A673 (cell line): ENCODE measurements around the gene S100A5. TPM values are rescaled to one million over a fixed set of nuclear protein-coding genes. Genes with fewer than 3 reads are reported as not detected.
"Not testable (repeated sequence)": the region's sequence is repeated elsewhere in the genome, so short reads cannot be mapped to it uniquely, and the experiment has no call there.

Source experiments
- BruUV-seq: library from RNA; stranded (reverse); fragments of 400-500 nt; replicated peaks from 2 replicates; lab custom pipeline; 2021; lab: Mats Ljungman, UMichigan
- CTCF ChIA-PET: fragments of 300-600 bp; sonication (Branson Sonifier 250); formaldehyde crosslinking; loops from one replicate; lab custom pipeline; 2022; ENCODE audit warnings: antibody characterized with exemption; lab: Charles Lee
- POLR2A ChIA-PET: fragments of 300-600 bp; sonication (Branson Sonifier 250); formaldehyde crosslinking; loops from one replicate; lab custom pipeline; 2022; ENCODE audit warnings: antibody characterized with exemption; ENCODE audit not compliant: low non-redundant PET; lab: Charles Lee
- DNase-seq: peaks from one replicate; pipeline ENCODE4 v3.0.0-alpha.2; 2015; ENCODE audit warnings: low spot score
- H3K27ac ChIP-seq: fragments of 200-600 bp; sonication (generic); 2 replicates; pipeline ENCODE4 v1.5.1; 2016; ENCODE audit warnings: mixed run types, low read depth, mild to moderate bottlenecking, mixed read lengths, antibody characterized with exemption, low read length; ENCODE audit not compliant: poor library complexity, severe bottlenecking
- H3K27me3 ChIP-seq: fragments of 200-600 bp; sonication (generic); replicated peaks from 2 replicates; pipeline ENCODE4 v1.6.1; 2017; ENCODE audit warnings: mixed run types, low read depth, mild to moderate bottlenecking, mixed read lengths, antibody characterized with exemption, low read length; ENCODE audit not compliant: insufficient read depth, poor library complexity
- H3K36me3 ChIP-seq: fragments of 200-600 bp; sonication (generic); 2 replicates; pipeline ENCODE4 v1.6.1; 2016; ENCODE audit warnings: mixed run types, mild to moderate bottlenecking, mixed read lengths, antibody characterized with exemption, low read length; ENCODE audit not compliant: insufficient read depth, poor library complexity, severe bottlenecking
- H3K4me1 ChIP-seq: fragments of 200-600 bp; sonication (generic); 2 replicates; pipeline ENCODE4 v1.6.1; 2017; ENCODE audit warnings: mixed run types, mild to moderate bottlenecking, mixed read lengths, antibody characterized with exemption, low read length; ENCODE audit not compliant: insufficient read depth, poor library complexity, severe bottlenecking
- H3K4me3 ChIP-seq: fragments of 200-600 bp; sonication (generic); 2 replicates; pipeline ENCODE4 v1.5.1; 2016; ENCODE audit warnings: low read depth, mixed run types, mild to moderate bottlenecking, mixed read lengths, low read length; ENCODE audit not compliant: poor library complexity, severe bottlenecking
- H3K9me3 ChIP-seq: fragments of 200-600 bp; sonication (generic); 2 replicates; pipeline ENCODE4 v1.6.1; 2016; ENCODE audit warnings: mixed run types, low read depth, mild to moderate bottlenecking, mixed read lengths, antibody characterized with exemption, low read length; ENCODE audit not compliant: poor library complexity, severe bottlenecking
- CTCF ChIP-seq: fragments of 300-800, 200-600 bp; sonication (generic); conservative IDR thresholded peaks from 2 replicates; pipeline ENCODE4 v1.5.1; 2017; ENCODE audit warnings: low read depth, mild to moderate bottlenecking, antibody characterized with exemption, low read length, moderate library complexity, mixed read lengths
- EZH2 ChIP-seq: fragments of 200-600 bp; sonication (generic); IDR thresholded peaks from 2 replicates; pipeline ENCODE4 v1.6.1; 2017; ENCODE audit warnings: borderline replicate concordance, low read depth, mild to moderate bottlenecking, mixed read lengths, antibody characterized with exemption, low read length; ENCODE audit not compliant: poor library complexity, severe bottlenecking
- intact Hi-C: fragments of 100-400 bp; cut with micrococcal nuclease; formaldehyde crosslinking; loops from one replicate; pipeline ENCODE4 v1.10.0; 2022; ENCODE audit not compliant: unreplicated experiment
- total RNA-seq: library from RNA; stranded (reverse); gene quantifications from 2 replicates; pipeline ENCODE4 v1.2.3, GENCODE V29; 2021

S100A5 gene
- total RNA-seq, 1 experiment from 2014 or later = not detected

- ChIA-PET POLR2A (no interaction called here), CTCF (no interaction called here)
- H3K36me3 ChIP-seq = no peaks in the 10 kb centered on the region
- H3K4me1 ChIP-seq = no peaks in the 10 kb centered on the region
- no peak for DNase-seq
- H3K4me3 ChIP-seq = no peak overlapping the region
- H3K9me3 ChIP-seq = no peaks in the 10 kb centered on the region
- intact Hi-C loops = no loop called here
- no TSS peak for BruUV-seq
- H3K27ac ChIP-seq = no peak overlapping the region
- no peaks in the 10 kb centered on the region for H3K27me3 ChIP-seq
- TF ChIP-seq CTCF (no peak), EZH2 (no peak)
Observed at GRCh38 chr1:153583976-153584375, 43.2 kb upstream of the S100A5 start.

DNA sequence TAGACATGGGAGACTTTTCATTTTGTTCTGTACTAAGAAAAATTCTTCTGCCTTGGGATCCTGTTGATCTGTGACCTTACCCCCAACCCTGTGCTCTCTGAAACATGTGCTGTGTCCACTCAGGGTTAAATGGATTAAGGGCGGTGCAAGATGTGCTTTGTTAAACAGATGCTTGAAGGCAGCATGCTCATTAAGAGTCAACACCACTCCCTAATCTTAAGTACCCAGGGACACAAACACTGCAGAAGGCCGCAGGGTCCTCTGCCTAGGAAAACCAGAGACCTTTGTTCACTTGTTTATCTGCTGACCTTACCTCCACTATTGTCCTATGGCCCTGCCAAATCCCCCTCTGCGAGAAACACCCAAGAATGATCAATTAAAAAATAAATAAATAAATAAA is 42.8 kb upstream of the S100A5 start:
- POLR2A ChIA-PET, H3K27ac ChIP-seq, H3K4me3 ChIP-seq, intact Hi-C loops, DNase-seq, H3K36me3 ChIP-seq, CTCF ChIA-PET, H3K27me3 ChIP-seq, H3K9me3 ChIP-seq, BruUV-seq, H3K4me1 ChIP-seq: not testable (repeated sequence)

DNA sequence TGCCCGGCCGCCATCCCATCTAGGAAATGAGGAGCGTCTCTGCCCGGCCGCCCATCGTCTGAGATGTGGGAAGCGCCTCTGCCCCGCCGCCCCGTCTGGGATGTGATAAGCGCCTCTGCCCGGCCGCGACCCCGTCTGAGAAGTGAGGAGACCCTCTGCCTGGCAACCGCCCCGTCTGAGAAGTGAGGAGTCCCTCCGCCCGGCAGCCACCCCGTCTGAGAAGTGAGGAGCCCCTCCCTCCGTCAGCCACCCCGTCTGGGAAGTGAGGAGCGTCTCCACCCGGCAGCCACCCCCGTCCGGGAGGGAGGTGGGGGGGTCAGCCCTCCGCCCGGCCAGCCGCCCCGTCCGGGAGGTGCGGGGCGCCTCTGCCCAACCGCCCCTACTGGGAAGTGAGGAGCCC is 42.1 kb upstream of the S100A5 start:
- DNase-seq, POLR2A ChIA-PET, H3K4me1 ChIP-seq, H3K27me3 ChIP-seq, CTCF ChIA-PET, intact Hi-C loops, H3K27ac ChIP-seq, BruUV-seq, H3K9me3 ChIP-seq, H3K4me3 ChIP-seq, H3K36me3 ChIP-seq: not testable (repeated sequence)

DNA sequence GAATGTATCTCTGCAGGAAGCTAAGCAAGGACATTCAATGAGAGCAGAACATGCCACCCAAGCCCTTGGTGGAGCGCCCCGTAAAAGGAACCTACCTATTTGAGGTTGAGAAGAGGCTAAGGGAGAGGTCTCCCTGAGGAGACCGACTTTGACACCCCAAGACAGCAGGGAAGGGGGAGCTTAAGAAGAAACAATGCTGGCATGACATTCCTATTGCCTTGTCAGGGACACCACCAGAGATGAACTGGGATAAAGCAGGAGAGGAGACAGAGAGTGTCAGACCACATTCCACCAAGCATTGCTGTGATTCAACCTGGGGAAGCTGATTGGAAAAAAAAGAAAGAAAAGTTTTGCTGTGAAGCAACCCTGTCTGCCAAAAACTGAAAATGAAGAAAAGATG is 38.2 kb upstream of the S100A5 start:
- no TSS peak for BruUV-seq
- no peak for DNase-seq
- Histone ChIP-seq H3K27ac (no peak overlapping the region), H3K9me3 (no peaks in the 10 kb centered on the region), H3K4me3 (no peak overlapping the region), H3K36me3 (no peaks in the 10 kb centered on the region), H3K27me3 (no peaks in the 10 kb centered on the region), H3K4me1 (no peaks in the 10 kb centered on the region)
- ChIA-PET POLR2A (no interaction called here), CTCF (no interaction called here)
- intact Hi-C loops = no loop called here
- TF ChIP-seq EZH2 (no peak), CTCF (no peak)
